Measurements from ENCODE around the gene SYNRG. TPM values are rescaled to one million over a fixed set of nuclear protein-coding genes. Genes with fewer than 3 reads are reported as not detected.
A peak's percentile ranks its signal among the peaks of the same experiment; 100 is the strongest.

The SYNRG gene
- total RNA-seq, 1 experiment from 2014 or later = 5.0 TPM

DNA sequence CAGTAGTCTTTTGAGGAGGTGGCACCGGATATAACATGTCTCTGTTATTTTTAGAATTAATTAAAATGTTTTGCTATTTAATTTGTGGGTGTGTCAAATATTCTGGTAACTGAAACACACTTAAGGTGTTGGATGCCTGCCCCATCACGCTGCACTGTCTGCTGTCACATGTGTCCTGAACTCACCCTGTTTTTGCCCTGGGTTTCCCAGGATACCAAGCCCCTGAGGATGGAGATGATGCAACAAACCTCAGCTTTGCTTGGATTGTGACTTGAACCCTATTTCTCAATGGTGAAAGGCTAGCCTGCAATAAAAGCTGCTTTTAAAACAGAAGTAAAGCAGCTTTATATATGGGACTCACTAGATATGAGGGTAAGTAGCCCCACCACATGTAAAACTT is 131.0 kb downstream of the SYNRG start:
- DNase-seq (ENCODE audit: low read depth) = no peak

DNA sequence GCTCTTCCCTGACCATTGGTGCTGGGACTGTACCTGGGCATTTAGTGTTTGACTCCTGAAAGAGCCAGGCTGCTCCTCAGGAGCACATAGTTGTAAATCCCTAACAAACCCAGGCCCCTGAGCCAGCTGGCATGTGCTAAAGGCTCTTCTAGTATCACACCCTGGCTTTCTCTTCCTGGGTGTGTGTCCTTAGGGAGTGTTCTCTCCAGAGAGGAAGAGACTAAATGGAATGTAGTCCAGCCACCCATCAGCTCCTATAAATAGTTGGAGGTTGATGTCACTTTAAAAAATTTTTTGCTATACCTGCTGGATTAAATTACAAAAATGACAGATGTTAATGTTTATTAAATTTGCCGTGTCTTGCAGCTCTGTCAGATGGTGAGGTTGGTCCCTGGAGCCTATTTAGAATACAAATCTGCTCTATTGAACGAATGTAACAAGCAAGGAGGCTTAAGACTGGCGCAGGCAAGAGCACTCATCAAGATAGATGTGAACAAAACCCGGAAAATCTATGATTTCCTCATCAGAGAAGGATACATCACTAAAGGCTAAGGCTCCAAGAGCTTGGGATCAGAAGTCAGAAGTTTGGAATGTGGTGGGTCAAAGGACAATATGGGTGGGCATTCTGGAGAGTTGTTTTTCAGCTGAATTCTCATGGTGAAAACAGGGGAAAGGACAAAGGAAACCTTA is 132.6 kb downstream of the SYNRG start:
- peak; percentile 21 for DNase-seq (ENCODE audit: low read depth)

DNA sequence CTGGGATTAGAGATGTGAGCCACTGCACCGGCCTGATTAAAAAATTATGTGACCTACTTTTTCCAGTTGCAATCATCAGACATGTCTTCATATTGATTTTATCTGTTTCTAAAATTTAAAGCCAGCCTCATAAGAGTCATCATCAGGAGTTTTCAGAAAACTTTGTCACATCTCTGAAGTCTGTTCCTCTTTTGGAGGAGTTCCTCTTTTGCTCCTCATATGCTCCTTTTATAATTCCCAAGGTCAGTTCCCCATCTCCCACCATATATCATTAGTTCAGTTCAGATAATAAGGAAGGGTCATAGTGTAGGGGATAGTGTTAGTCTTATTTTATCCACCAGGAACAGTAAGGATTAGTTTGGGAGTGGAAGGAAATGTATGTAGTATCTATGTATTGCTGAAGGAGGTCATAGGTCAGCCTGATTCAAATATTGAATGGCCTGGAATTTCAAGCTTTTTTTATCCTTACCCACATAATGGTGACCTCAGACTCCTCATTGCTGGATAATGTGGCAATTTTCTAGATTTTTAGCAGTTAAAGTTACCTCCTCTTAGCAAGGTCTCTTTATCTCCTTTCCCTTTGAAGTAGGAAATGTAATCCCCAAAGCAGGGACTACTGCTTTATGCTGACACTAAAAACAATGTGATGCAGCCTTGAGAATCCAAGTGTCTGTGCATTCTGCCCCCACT is 133.3 kb downstream of the SYNRG start:
- no peak for DNase-seq (ENCODE audit: low read depth)

GRCh38 chr17:37470181-37470580 is 139.0 kb downstream of the SYNRG start:
- DNase-seq (ENCODE audit: low read depth) = no peak

GRCh38 chr17:37466471-37466870 is 142.7 kb downstream of the SYNRG start:
- DNase-seq (ENCODE audit: low read depth) = no peak

DNA sequence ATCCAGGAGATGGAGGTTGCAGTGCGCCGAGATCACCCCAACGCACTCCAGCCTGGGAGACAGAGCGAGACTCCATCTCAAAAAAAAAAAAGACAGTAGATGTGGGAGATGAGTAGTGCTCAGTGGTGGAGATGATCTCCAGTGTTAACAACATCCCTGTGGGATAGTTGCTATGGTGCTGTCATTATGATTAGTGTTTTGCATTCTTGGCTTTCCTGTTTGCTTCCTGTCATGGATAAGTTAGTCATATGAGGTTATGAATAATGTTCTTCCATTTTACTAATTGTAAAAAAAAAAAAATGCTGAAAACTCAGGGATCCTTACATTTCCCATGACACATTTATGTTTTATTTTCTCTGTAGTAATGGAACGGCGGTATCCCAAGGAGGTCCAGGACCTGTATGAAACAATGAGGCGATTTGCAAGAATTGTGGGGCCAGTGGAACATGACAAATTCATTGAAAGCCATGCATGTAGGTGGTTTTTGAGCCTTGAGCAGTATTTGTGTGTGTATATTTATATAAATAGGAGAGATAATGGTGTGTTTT is 144.1 kb downstream of the SYNRG start:
- DNase-seq (ENCODE audit: low read depth) = peak; percentile 14

Other genes with a start within 250 kb of the SYNRG start
- gene C17orf78, start 233.4 kb downstream of the SYNRG start, total RNA-seq (2014; rRNA removed; shearing (Covaris generic)) = not detected in 2 replicates
- gene ACACA, start 202.6 kb downstream of the SYNRG start, total RNA-seq (2014; rRNA removed; shearing (Covaris generic)) = 15.6 and 16.5 TPM in 2 replicates
- gene TADA2A, start 202.5 kb downstream of the SYNRG start, total RNA-seq (2014; rRNA removed; shearing (Covaris generic)) = 10.8 and 10.9 TPM in 2 replicates
- gene DUSP14, start 119.5 kb downstream of the SYNRG start, total RNA-seq (2014; rRNA removed; shearing (Covaris generic)) = 43.6 and 47.8 TPM in 2 replicates
- 21.9 and 24.0 TPM in 2 replicates for gene DDX52, start 34.0 kb upstream of the SYNRG start, total RNA-seq (2014; rRNA removed; shearing (Covaris generic))
- gene HNF1B, start 135.6 kb upstream of the SYNRG start, total RNA-seq (2014; rRNA removed; shearing (Covaris generic)) = 0.12 TPM in 1 of 2 replicates, not detected in the other